ENCODE measurements around the gene BRME1.

The BRME1 gene

GRCh38 chr19:13887517-13887916 is 18.4 kb downstream of the BRME1 start:
- H3K27ac ChIP-seq (ENCODE audit: extremely low read depth, low read depth, low read length): no peak overlapping the region
- CTCF ChIA-PET: interaction anchor here (0.7 to 2.0 kb wide), 2 partner anchors 114 to 185 kb away, joined by 3 to 7 read pairs; partner anchors contain the start of genes C19orf53 and MISP3
- no peaks in the 10 kb centered on the region for H3K9me3 ChIP-seq (ENCODE audit: control insufficient read depth, insufficient read depth, low read depth, low read length)
- H3K36me3 ChIP-seq (ENCODE audit: control insufficient read depth in 2 of 2, insufficient read depth in 1 of 2, low read length in 2 of 2): no peaks in the 10 kb centered on the region; a peak in 1 of 3 replicates
- H3K4me3 ChIP-seq (ENCODE audit: low read depth, low read length): no peak overlapping the region
- H3K4me1 ChIP-seq (ENCODE audit: control insufficient read depth, insufficient read depth, low read length): no peaks in the 10 kb centered on the region
- TF ChIP-seq ZNF324 (tag by site-specific recombination; IDR thresholded peaks at IDR 0.05): no peak
- no peak for TF ChIP-seq ZNF133 (tag by site-specific recombination; IDR thresholded peaks at IDR 0.05)
- TF ChIP-seq ZEB2 (tag by site-specific recombination; IDR thresholded peaks at IDR 0.05): no peak
- TF ChIP-seq ZNF23 (tag by site-specific recombination; IDR thresholded peaks at IDR 0.05; ENCODE audit: borderline replicate concordance): no peak
- TF ChIP-seq ZNF629 (tag by site-specific recombination; IDR thresholded peaks at IDR 0.05): no peak
- TF ChIP-seq ZNF114 (tag by site-specific recombination; IDR thresholded peaks at IDR 0.05): no peak
- TF ChIP-seq ZNF146 (tag by site-specific recombination; IDR thresholded peaks at IDR 0.05): no peak
- no peak for TF ChIP-seq KLF7 (tag by site-specific recombination; IDR thresholded peaks at IDR 0.05; ENCODE audit: borderline replicate concordance)
- TF ChIP-seq PRDM10 (tag by site-specific recombination; IDR thresholded peaks at IDR 0.05): 0 out of 2 replicates have a peak, but pooled peaks have one; percentile 9
- POLR2A ChIA-PET: no interaction called here

DNA sequence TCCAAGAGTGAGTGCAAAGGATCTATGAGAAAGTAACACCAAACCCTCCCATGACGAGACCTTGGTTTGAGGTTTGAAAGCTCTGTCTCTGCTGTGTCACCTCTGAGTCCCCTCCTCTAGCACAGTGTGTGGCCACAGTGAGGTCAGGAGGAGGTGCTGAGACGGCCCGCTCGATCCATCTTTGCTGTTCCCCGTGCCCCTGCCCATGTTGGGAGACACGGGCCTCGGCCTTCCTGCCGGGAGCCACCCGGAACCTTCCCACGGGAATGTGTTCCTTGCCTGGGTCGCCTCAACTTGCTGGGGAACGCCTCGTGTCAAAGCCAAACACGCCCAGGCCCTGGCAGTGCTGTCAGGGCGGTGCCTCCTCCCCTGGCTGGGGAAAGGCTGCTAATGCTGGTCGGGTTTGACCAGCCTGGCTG is 18.9 kb downstream of the BRME1 start:
- CTCF ChIA-PET: interaction anchor here (1.3 to 2.0 kb wide), 2 partner anchors 185 to 194 kb away, joined by 3 to 7 read pairs; partner anchors contain the start of gene MISP3
- no peak for TF ChIP-seq RBAK (tag by site-specific recombination; IDR thresholded peaks at IDR 0.05)
- no peak for TF ChIP-seq ZNF202 (tag by site-specific recombination; IDR thresholded peaks at IDR 0.05; ENCODE audit: borderline replicate concordance)
- peak; percentile 56 for TF ChIP-seq KLF1 (tag by site-specific recombination; IDR thresholded peaks at IDR 0.05)
- POLR2A ChIA-PET: interaction anchor here (0.7 kb wide), 1 partner anchor 295 kb away, joined by 3 read pairs; no protein-coding TSS in a partner anchor
- Histone ChIP-seq H3K4me3 (ENCODE audit: low read depth, low read length) (no peak overlapping the region), H3K27ac (ENCODE audit: extremely low read depth, low read depth, low read length) (no peak overlapping the region), H3K4me1 (ENCODE audit: control insufficient read depth, insufficient read depth, low read length) (no peaks in the 10 kb centered on the region), H3K36me3 (ENCODE audit: control insufficient read depth in 2 of 2, insufficient read depth in 1 of 2, low read length in 2 of 2) (no peaks in the 10 kb centered on the region; a peak in 1 of 3 replicates), H3K9me3 (ENCODE audit: control insufficient read depth, insufficient read depth, low read depth, low read length) (no peaks in the 10 kb centered on the region)

DNA sequence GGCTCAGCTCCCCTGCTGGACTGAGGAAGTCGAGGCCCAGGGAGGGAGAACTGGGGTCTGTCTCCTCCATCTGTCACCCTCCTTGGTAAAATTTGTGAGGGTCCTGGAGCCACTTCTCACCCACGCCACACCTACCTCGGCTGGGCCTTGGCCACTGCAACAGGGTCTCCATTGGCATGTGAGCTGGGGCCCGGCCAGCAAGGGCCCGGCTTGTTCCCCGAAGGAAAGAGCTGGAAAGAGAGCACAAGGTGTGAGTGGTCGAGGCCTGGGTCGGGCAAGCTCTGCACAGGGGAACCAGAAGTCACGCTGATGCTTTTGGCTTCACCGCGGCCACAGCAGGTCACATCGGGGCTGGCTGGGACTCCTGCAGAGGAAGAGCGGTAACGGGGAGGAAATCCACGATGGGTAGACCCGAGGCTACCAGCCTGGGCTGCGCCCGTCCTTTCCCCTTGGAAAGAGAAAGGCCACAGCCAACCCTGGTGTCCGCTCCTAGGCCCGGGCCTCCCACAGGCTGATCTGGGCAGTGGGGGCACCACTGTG is 20.0 kb downstream of the BRME1 start:
- no peaks in the 10 kb centered on the region for H3K36me3 ChIP-seq (ENCODE audit: control insufficient read depth in 2 of 2, insufficient read depth in 1 of 2, low read length in 2 of 2)
- no peaks in the 10 kb centered on the region for H3K4me1 ChIP-seq (ENCODE audit: control insufficient read depth, insufficient read depth, low read length)
- TF ChIP-seq ZNF292 (tag by site-specific recombination; IDR thresholded peaks at IDR 0.05; ENCODE audit: borderline replicate concordance, low read depth): no peak
- TF ChIP-seq ZNF19 (tag by site-specific recombination; IDR thresholded peaks at IDR 0.05; ENCODE audit: low read depth): no peak
- TF ChIP-seq WT1 (tag by site-specific recombination; IDR thresholded peaks at IDR 0.05): no peak
- no peak for TF ChIP-seq ZNF629 (tag by site-specific recombination; IDR thresholded peaks at IDR 0.05)
- TF ChIP-seq, protein P1, sequence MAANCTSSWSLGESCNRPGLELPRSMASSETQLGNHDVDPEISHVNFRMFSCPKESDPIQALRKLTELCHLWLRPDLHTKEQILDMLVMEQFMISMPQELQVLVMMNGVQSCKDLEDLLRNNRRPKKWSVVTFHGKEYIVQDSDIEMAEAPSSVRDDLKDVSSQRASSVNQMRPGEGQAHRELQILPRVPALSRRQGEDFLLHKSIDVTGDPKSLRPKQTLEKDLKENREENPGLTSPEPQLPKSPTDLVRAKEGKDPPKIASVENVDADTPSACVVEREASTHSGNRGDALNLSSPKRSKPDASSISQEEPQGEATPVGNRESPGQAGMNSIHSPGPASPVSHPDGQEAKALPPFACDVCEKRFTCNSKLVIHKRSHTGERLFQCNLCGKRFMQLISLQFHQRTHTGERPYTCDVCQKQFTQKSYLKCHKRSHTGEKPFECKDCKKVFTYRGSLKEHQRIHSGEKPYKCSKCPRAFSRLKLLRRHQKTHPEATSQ (tag by site-specific recombination; IDR thresholded peaks at IDR 0.05): no peak
- no peak for TF ChIP-seq ZNF362 (tag by site-specific recombination; IDR thresholded peaks at IDR 0.05)
- no peak for TF ChIP-seq ATF2 (tag by site-specific recombination; IDR thresholded peaks at IDR 0.05; ENCODE audit: low read depth)
- TF ChIP-seq ZNF677 (tag by site-specific recombination; IDR thresholded peaks at IDR 0.05): no peak
- no peak for TF ChIP-seq ZNF76 (tag by site-specific recombination; IDR thresholded peaks at IDR 0.05; ENCODE audit: borderline replicate concordance, low read depth)
- TF ChIP-seq ZNF114 (tag by site-specific recombination; IDR thresholded peaks at IDR 0.05): no peak
- POLR2A ChIA-PET: interaction anchor here (0.6 kb wide), 1 partner anchor 16 kb away, joined by 3 read pairs; no protein-coding TSS in a partner anchor
- H3K4me3 ChIP-seq (ENCODE audit: low read depth, low read length): no peak overlapping the region
- CTCF ChIA-PET: interaction anchor here (0.6 to 2.0 kb wide), 4 partner anchors 11 to 195 kb away, joined by 3 to 7 read pairs (median 4); partner anchors contain the start of gene MISP3
- H3K27ac ChIP-seq (ENCODE audit: extremely low read depth, low read depth, low read length): no peak overlapping the region
- H3K9me3 ChIP-seq (ENCODE audit: control insufficient read depth, insufficient read depth, low read depth, low read length): no peaks in the 10 kb centered on the region

Data from HEK293 (cell line).